ENCODE results near the gene RAB3B.

- TF ChIP-seq CTCF (IDR thresholded peaks at IDR 0.05) (no peak), POLR2A (IDR thresholded peaks at IDR 0.05) (no peak), POLR2AphosphoS5 (IDR thresholded peaks at IDR 0.05) (no peak)
Measured at GRCh38 chr1:51966559-51966958, 23.9 kb downstream of the RAB3B start.

All from upper lobe of left lung (tissue), 4 donors.